Measurements from ENCODE around the gene WFDC10A.
"Not testable (repeated sequence)": the region's sequence is repeated elsewhere in the genome, so short reads cannot be mapped to it uniquely, and the experiment has no call there.

WFDC10A gene

DNA sequence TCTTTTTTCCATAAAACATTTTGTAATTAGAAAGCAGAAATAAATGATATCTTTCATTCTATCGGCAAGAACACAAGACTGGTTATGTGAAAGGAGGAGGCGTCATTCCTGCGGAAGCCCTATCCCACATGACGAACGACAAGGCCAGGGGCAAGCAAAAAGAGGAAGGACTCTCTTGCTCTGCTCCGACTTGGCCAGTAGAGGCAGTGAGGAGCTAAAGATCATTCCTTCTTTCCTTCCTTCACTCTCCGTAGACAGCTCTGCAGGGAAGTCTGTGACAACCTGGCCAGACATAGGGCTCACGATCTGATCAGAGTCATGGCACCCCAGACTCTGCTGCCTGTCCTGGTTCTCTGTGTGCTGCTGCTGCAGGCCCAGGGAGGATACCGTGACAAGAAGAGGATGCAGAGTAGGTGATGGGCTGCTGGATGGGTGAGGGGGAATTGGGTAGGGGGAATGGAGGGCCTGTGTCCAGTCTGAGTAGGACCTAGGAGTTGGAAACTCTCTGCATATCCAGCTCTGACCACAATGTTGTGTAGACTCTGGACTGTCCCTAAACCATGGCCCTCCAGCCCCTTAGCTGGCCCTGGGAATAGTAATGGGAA is at the start of gene WFDC10A:
Gene WFDC10A (plus strand): TSS at position 244 of the 605 bp plus-strand sequence. CDS start 75 bp downstream, at position 319.
- peak; percentile 37 to 73 for DNase-seq

GRCh38 chr20:45581702-45582101 is 47.8 kb upstream of the WFDC10A start:
- DNase-seq, result no peak

DNA sequence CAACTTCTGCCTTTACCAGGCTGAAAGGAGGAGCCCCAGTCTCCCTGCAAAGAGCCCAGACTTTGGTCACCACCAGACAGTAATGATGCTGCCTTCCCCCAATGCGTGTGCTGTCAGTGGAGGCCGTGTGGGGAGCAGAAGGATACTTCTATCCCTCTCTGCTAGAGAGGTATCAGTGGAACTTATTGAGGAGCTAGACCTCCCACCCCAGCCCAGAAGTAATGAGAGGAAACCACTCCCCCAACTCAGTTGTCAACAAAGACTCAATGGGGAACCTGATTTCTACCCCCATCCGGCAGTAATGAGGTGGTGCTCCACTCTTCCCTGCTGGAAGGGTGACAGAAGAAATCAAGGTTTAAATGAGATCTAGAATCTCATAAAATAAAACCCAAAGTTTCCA is 46.0 kb upstream of the WFDC10A start:
- no peak for DNase-seq

DNA sequence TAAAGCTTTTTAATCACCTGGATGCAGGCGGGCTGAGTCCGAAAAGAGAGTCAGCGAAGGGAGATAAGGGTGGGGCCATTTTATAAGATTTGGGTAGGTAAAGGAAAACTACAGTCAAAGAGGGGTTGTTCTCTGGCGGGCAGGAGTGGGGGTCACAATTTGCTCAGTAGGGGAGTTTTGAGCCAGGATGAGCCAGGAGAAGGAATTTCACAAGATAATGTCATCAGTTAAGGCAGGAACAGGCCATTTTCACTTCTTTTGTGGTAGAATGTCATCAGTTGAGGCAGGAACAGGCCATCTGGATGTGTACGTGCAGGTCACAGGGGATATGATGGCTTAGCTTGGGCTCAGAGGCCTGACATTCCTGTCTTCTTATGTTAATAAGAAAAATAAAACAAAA is 45.2 kb upstream of the WFDC10A start:
- not testable (repeated sequence) for DNase-seq

- DNase-seq, result not testable (repeated sequence)
Measured at GRCh38 chr20:45585986-45586385, 43.6 kb upstream of the WFDC10A start.

GRCh38 chr20:45588800-45589199 is 40.7 kb upstream of the WFDC10A start:
- no peak for DNase-seq

DNA sequence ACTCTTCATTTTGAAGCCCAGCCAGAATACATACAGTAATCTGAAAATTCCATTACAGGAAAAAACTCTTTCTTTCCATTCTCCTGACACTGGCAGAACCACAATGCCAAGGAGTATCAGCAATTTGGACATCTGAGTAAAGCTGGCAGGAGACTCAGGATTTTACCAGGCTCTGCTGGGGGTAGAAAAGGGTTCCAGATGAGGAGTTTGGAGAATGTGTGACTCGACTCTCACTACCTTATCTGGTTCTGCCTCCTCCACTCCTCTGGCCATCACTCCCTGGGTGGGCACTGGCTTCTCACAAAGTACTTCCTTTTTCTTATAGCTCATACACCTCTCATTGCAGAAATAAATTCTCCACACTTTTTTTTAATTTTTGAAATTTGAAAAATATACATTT is 39.8 kb upstream of the WFDC10A start:
- no peak for DNase-seq

DNA sequence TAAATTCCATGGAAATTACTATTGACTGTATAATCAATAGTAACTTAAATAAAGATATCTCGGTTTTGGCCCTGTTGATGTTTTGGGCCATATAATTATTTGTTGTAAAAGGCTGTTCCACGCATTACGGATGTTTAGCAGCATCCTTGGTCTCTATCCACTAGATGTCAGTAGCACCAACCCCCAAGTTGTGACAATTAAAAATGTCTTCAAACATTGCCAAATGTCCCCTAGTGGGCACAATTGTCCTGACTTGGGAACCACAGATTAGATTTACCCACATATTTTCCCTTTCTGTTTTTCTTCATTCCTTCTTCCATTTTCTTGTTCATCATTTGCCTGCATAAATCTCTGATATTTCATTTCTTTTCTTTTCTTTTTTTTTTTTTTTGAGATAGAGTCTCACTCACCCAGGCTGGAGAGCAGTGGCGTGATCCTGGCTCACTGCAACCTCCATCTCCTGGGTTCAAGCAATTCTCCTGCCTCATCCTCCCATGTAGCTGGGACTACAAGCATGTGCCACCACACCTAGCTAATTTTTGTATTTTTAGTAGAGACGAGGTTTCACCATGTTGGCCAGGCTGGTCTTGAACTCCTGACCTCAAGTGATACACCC is 36.9 kb upstream of the WFDC10A start:
- DNase-seq, result peak; percentile 72 to 79

GRCh38 chr20:45593498-45593897 is 36.0 kb upstream of the WFDC10A start:
- no peak for DNase-seq

DNA sequence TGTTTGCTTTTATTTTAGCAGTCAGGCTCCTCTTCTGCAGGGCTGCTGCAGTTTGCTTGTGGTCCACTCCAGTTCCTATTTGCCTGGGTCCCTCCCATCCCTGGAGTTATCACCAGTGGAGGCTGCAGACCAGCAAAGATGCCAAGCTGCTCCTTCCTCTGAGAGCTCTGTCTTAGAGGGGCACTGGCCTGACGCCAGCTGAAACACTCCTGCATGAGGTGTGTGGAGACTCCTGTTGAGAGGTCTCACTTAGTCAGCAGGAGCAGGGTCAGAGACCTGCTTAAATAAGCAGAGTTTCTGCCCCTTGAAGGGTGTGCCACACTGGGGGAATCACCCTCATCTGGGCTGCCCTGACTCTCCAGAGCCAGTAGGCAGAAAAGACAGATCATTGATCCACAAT is 34.3 kb upstream of the WFDC10A start:
- DNase-seq, result no peak

DNA sequence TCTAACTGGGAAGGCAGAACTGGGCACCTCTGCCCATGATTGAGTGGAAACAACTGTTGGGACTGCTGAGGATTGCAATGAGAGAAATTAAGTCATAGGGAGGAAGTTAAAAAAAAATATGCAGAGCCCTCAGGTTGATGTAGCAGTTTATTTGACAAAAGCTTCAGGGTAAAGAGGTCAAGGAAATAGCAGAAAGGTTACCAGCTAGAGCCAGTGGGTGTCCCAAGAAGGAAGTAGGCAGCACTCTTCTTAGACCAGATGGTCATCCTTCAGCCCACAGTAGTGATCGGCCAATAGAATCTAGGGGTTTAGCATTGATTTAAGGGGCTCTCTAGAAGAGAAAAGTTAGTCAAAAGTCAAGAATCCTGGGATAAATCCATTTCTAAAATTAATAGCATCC is 21.7 kb upstream of the WFDC10A start:
- DNase-seq, result no peak

- DNase-seq, result no peak
Measured at GRCh38 chr20:45611054-45611453, 18.5 kb upstream of the WFDC10A start.

DNA sequence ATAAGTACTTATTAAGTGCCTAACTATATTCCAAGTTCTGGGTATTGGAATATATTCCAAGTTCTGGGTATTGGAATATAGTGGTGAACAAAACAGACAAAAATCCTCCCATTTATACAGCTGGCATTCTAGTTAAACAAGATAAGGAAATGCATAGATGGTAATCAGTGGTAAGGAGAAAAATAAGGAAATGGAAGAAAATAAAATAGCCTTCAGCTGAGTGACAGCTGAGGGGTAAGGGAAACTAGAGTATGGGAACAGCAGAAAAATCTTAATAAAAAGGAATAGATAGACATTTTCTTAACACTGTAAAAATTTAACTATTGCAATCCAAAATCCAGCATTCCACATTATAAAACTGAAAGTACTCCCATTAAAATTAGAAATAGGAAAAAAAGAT is 17.2 kb upstream of the WFDC10A start:
- DNase-seq, result no peak

- no peak for DNase-seq
Measured at GRCh38 chr20:45617591-45617990, 11.9 kb upstream of the WFDC10A start.

- peak; percentile 12 to 38 for DNase-seq
Measured at GRCh38 chr20:45621593-45621992, 7.9 kb upstream of the WFDC10A start.

DNA sequence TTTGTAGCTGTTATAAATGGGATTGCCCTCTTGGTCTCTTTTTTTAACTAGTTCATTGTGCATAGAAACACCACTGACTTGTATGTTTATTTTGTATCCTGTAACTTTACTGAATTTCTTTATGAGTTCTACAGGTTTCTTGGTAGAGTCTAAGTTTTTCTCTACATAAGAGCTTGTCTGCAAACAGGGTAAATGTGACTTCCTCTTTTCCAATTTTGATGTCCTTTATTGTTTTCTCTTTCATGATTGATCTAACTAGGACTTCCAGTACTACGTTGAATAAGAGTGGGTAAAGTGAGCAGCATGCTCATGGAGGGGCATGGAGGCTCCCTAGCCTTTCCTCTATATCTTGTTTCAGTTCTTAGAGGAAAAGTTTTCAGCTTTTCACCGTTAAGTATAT is 3.0 kb upstream of the WFDC10A start:
- no peak for DNase-seq

- no peak for DNase-seq
Measured at GRCh38 chr20:45630371-45630770, 832 bp downstream of the WFDC10A start.

- DNase-seq, result no peak
Measured at GRCh38 chr20:45631184-45631583, 1.6 kb downstream of the WFDC10A start, which contains the start of gene WFDC9. Gene WFDC9, minus strand, starts transcription at chr20:45631284. Its CDS starts 21,103 bp downstream, at chr20:45610181.

DNA sequence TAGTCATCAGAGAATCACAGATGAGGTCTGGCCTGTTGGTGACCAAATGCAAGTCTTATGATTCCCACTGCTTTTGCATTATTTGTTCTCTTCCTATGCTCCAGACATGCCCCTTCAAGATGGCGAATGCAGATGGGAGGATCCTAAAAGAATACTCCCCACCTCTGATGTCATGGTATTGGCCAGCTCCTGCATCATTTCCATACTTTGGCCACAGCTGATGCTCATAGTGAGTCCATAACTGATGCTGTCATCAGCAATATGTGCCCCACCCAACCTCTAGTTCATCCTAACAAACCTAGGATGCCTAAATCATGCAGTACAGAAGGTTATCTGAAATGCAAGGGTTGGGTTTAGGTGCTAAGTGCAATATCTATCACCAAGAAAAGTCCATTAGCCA is 7.0 kb downstream of the WFDC10A start:
- DNase-seq, result no peak

GRCh38 chr20:45639687-45640086 is 10.1 kb downstream of the WFDC10A start:
- DNase-seq, result no peak

DNA sequence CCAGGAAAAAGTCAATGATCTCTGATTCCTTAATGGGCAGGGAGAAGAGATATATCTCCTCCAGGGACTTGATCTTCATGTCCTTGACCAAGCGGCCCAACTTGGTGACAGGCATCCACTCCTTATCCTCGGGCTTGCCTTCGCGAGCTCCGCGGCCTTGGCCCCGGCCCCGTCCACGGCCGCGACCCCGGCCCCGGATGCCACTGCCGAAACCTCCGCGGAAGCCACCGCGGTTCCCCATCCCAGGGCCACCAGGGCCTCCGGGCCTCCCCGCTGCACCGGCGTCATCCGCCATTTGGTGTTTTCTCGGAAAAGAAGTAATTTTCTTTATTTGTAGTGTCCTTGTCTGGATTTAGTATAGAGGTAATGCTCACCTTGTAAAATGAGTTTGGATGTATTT is 11.5 kb downstream of the WFDC10A start:
- DNase-seq, result not testable (repeated sequence)

- not testable (repeated sequence) for DNase-seq
Measured at GRCh38 chr20:45645869-45646268, 16.3 kb downstream of the WFDC10A start.

GRCh38 chr20:45646875-45647274 is 17.3 kb downstream of the WFDC10A start:
- no peak for DNase-seq

- DNase-seq, result no peak
Measured at GRCh38 chr20:45647441-45648050, 18.0 kb downstream of the WFDC10A start.
